DND-41 (cell line): ENCODE measurements around the gene NR4A1.

ENCODE experiments used
- EZH2 ChIP-seq: IDR thresholded peaks from 3 replicates; pipeline ENCODE4 v1.6.1; 2012; ENCODE audit warnings: borderline replicate concordance, low read depth, mild to moderate bottlenecking, moderate library complexity, low read length, inconsistent platforms; ENCODE audit not compliant: severe bottlenecking
- TF ChIP-seq, protein P1 (sequence below): IDR thresholded peaks from 2 replicates; pipeline ENCODE4 v1.5.1; 2012; ENCODE audit warnings: borderline replicate concordance, low read length, moderate library complexity, mild to moderate bottlenecking; ENCODE audit not compliant: poor library complexity, severe bottlenecking; ENCODE audit errors: extremely low read depth

- TF ChIP-seq, protein P1, sequence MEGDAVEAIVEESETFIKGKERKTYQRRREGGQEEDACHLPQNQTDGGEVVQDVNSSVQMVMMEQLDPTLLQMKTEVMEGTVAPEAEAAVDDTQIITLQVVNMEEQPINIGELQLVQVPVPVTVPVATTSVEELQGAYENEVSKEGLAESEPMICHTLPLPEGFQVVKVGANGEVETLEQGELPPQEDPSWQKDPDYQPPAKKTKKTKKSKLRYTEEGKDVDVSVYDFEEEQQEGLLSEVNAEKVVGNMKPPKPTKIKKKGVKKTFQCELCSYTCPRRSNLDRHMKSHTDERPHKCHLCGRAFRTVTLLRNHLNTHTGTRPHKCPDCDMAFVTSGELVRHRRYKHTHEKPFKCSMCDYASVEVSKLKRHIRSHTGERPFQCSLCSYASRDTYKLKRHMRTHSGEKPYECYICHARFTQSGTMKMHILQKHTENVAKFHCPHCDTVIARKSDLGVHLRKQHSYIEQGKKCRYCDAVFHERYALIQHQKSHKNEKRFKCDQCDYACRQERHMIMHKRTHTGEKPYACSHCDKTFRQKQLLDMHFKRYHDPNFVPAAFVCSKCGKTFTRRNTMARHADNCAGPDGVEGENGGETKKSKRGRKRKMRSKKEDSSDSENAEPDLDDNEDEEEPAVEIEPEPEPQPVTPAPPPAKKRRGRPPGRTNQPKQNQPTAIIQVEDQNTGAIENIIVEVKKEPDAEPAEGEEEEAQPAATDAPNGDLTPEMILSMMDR: no peak
- no peak for TF ChIP-seq EZH2
These were observed 11.2 kb downstream of the NR4A1 start for GRCh38 chr12:52062167-52063081.
